ENCODE results near the gene SUSD6.
"Not testable (repeated sequence)": the region's sequence is repeated elsewhere in the genome, so short reads cannot be mapped to it uniquely, and the experiment has no call there.

Gene SUSD6

GRCh38 chr14:69699243-69699642 lies 87.8 kb downstream of the SUSD6 start:
- not testable (repeated sequence) for DNase-seq

GRCh38 chr14:69699748-69700303 lies 88.4 kb downstream of the SUSD6 start:
- no peak for DNase-seq

GRCh38 chr14:69700575-69700974 lies 89.2 kb downstream of the SUSD6 start:
- no peak for DNase-seq

- no peak for DNase-seq
Observed at GRCh38 chr14:69701291-69701690, 89.9 kb downstream of the SUSD6 start.

- DNase-seq, result no peak
Observed at GRCh38 chr14:69701857-69702256, 90.5 kb downstream of the SUSD6 start.

GRCh38 chr14:69703047-69704039 lies 91.9 kb downstream of the SUSD6 start:
- no peak for DNase-seq

GRCh38 chr14:69704319-69704718 lies 92.9 kb downstream of the SUSD6 start:
- DNase-seq, result no peak

GRCh38 chr14:69705706-69706105 lies 94.3 kb downstream of the SUSD6 start:
- DNase-seq, result no peak

GRCh38 chr14:69708049-69708448 lies 96.7 kb downstream of the SUSD6 start:
- no peak for DNase-seq

GRCh38 chr14:69708586-69709560 lies 97.5 kb downstream of the SUSD6 start:
- no peak for DNase-seq

- no peak for DNase-seq
Observed at GRCh38 chr14:69710378-69710777, 99.0 kb downstream of the SUSD6 start.

- no peak for DNase-seq
Observed at GRCh38 chr14:69711065-69711464, 99.7 kb downstream of the SUSD6 start.

- DNase-seq, result no peak
Observed at GRCh38 chr14:69711477-69711876, 100.1 kb downstream of the SUSD6 start.

GRCh38 chr14:69711881-69712560 lies 100.6 kb downstream of the SUSD6 start:
- no peak for DNase-seq

- DNase-seq, result no peak
Observed at GRCh38 chr14:69712599-69713088, 101.2 kb downstream of the SUSD6 start.

GRCh38 chr14:69713209-69713781 lies 101.9 kb downstream of the SUSD6 start:
- no peak for DNase-seq

GRCh38 chr14:69713993-69714679 lies 102.7 kb downstream of the SUSD6 start:
- no peak for DNase-seq

GRCh38 chr14:69715725-69716477 lies 104.5 kb downstream of the SUSD6 start:
- peak; percentile 81 for DNase-seq

- DNase-seq, result peak; percentile 84
Observed at GRCh38 chr14:69716478-69717187, 105.2 kb downstream of the SUSD6 start.

GRCh38 chr14:69718614-69719013 lies 107.2 kb downstream of the SUSD6 start:
- not testable (repeated sequence) for DNase-seq
